Hepatocyte (in vitro differentiated cells): Measurements from ENCODE around the gene RTF1.

Experiments
- CTCF ChIP-seq: fragments of 200-600 bp; sonication (generic); IDR thresholded peaks from 2 replicates; pipeline ENCODE4 v1.5.1; 2016; ENCODE audit warnings: antibody characterized with exemption, mild to moderate bottlenecking; ENCODE audit not compliant: poor library complexity
- EZH2 ChIP-seq: fragments of 200-600 bp; sonication (generic); IDR thresholded peaks from 2 replicates; pipeline ENCODE4 v1.6.1; 2016; ENCODE audit warnings: antibody characterized with exemption, mild to moderate bottlenecking, borderline replicate concordance
- EZH2phosphoT487 ChIP-seq: fragments of 200-600 bp; sonication (generic); IDR thresholded peaks from one replicate; pipeline ENCODE4 v1.6.1; 2018; ENCODE audit warnings: antibody characterized with exemption, mild to moderate bottlenecking, low read depth, moderate library complexity; ENCODE audit not compliant: unreplicated experiment, severe bottlenecking

- TF ChIP-seq CTCF, result no peak
- no peak for TF ChIP-seq EZH2
- no peak for TF ChIP-seq EZH2phosphoT487
These were observed 24.2 kb upstream of the RTF1 start for GRCh38 chr15:41392659-41393058.
